ENCODE measurements around the gene VAV3. TPM values are rescaled to one million over a fixed set of nuclear protein-coding genes. Genes with fewer than 3 reads are reported as not detected.
A peak's percentile ranks its signal among the peaks of the same experiment; 100 is the strongest.

Gene VAV3
- total and polyA plus RNA-seq, 10 donors = 10.5 to 63.0 (median 38.8) TPM

- H3K4me1 ChIP-seq = no peaks in the 10 kb centered on the region
- no peak overlapping the region for H3K4me3 ChIP-seq
- no peaks in the 10 kb centered on the region for H3K9me3 ChIP-seq
- no peak for TF ChIP-seq POLR2A (IDR thresholded peaks at IDR 0.05)
- no peak for TF ChIP-seq POLR2AphosphoS5 (IDR thresholded peaks at IDR 0.05)
- no peak for TF ChIP-seq CTCF (IDR thresholded peaks at IDR 0.05 in 8 of 11, conservative IDR thresholded peaks at IDR 0.05 in 3 of 11)
- intact Hi-C loops (cut with DNase I; ENCODE audit: low total_unique reads) = no loop called here
- H3K27me3 ChIP-seq (replicated peaks in 1 of 7) = no peaks in the 10 kb centered on the region
- 93 to 97% (median 97%) methylated on average over 6 of the region's 6 CpGs for WGBS, 5 donors
- H3K27ac ChIP-seq = no peak overlapping the region
- peaks cover 0 to 79% (median 28%) of the 10 kb centered on the region in 6 donors for H3K36me3 ChIP-seq
- no peak for DNase-seq
Measured at GRCh38 chr1:107574044-107574443, 390.9 kb downstream of the VAV3 start.

- Histone ChIP-seq H3K4me1 (no peaks in the 10 kb centered on the region), H3K27me3 (replicated peaks in 1 of 7) (no peaks in the 10 kb centered on the region), H3K27ac (no peak overlapping the region), H3K4me3 (no peak overlapping the region), H3K36me3 (peaks cover 0 to 66% (median 23%) of the 10 kb centered on the region in 6 donors), H3K9me3 (no peaks in the 10 kb centered on the region)
- TF ChIP-seq POLR2A (IDR thresholded peaks at IDR 0.05) (no peak), CTCF (IDR thresholded peaks at IDR 0.05 in 8 of 11, conservative IDR thresholded peaks at IDR 0.05 in 3 of 11) (no peak), POLR2AphosphoS5 (IDR thresholded peaks at IDR 0.05) (no peak)
- 71 to 92% (median 89%) methylated on average over 3 of the region's 3 CpGs for WGBS, 5 donors
- intact Hi-C loops (cut with DNase I; ENCODE audit: low total_unique reads) = no loop called here
- DNase-seq = no peak
Measured at GRCh38 chr1:107572674-107573211, 392.2 kb downstream of the VAV3 start.

- peak; percentile 63 for DNase-seq
- WGBS, 5 donors = 90 to 97% (median 97%) methylated on average over 15 of the region's 15 CpGs
- H3K27me3 ChIP-seq (replicated peaks in 1 of 7) = no peaks in the 10 kb centered on the region
- no peak overlapping the region for H3K4me3 ChIP-seq
- peak in 1 of 3 donors; percentile 39 for TF ChIP-seq POLR2AphosphoS5 (IDR thresholded peaks at IDR 0.05)
- no peak for TF ChIP-seq POLR2A (IDR thresholded peaks at IDR 0.05)
- no peak for TF ChIP-seq CTCF (IDR thresholded peaks at IDR 0.05 in 8 of 11, conservative IDR thresholded peaks at IDR 0.05 in 3 of 11)
- H3K4me1 ChIP-seq = no peaks in the 10 kb centered on the region
- H3K36me3 ChIP-seq = peaks cover 0 to 46% (median 23%) of the 10 kb centered on the region in 6 donors
- intact Hi-C loops (cut with DNase I; ENCODE audit: low total_unique reads) = no loop called here
- no peak overlapping the region for H3K27ac ChIP-seq
- no peaks in the 10 kb centered on the region for H3K9me3 ChIP-seq
Measured at GRCh38 chr1:107570768-107571167, 394.2 kb downstream of the VAV3 start.

GRCh38 chr1:107563441-107563840 lies 401.5 kb downstream of the VAV3 start:
- H3K9me3 ChIP-seq = no peaks in the 10 kb centered on the region
- H3K4me1 ChIP-seq = no peaks in the 10 kb centered on the region
- H3K4me3 ChIP-seq = no peak overlapping the region
- DNase-seq = no peak
- no peaks in the 10 kb centered on the region for H3K27me3 ChIP-seq (replicated peaks in 1 of 7)
- intact Hi-C loops (cut with DNase I; ENCODE audit: low total_unique reads) = no loop called here
- H3K36me3 ChIP-seq = no peaks in the 10 kb centered on the region
- H3K27ac ChIP-seq = no peak overlapping the region
- WGBS, 5 donors = 71 to 85% (median 76%) methylated on average over 3 of the region's 3 CpGs
- TF ChIP-seq POLR2AphosphoS5 (IDR thresholded peaks at IDR 0.05) = no peak
- TF ChIP-seq CTCF (IDR thresholded peaks at IDR 0.05 in 8 of 11, conservative IDR thresholded peaks at IDR 0.05 in 3 of 11) = no peak
- no peak for TF ChIP-seq POLR2A (IDR thresholded peaks at IDR 0.05)

All from spleen (tissue), 11 donors.